GM19239 (cell line): ENCODE measurements around the gene GNAQ.

Experiments
- DNase-seq: peaks from one replicate; pipeline ENCODE4 v3.0.0; 2011; ENCODE audit warnings: low spot score; ENCODE audit not compliant: insufficient read length
- FAIRE-seq: peaks from 2 replicates; lab custom pipeline; 2011; peaks lifted over from hg19 to GRCh38; lab: Jason Lieb, UNC

GNAQ gene

DNA sequence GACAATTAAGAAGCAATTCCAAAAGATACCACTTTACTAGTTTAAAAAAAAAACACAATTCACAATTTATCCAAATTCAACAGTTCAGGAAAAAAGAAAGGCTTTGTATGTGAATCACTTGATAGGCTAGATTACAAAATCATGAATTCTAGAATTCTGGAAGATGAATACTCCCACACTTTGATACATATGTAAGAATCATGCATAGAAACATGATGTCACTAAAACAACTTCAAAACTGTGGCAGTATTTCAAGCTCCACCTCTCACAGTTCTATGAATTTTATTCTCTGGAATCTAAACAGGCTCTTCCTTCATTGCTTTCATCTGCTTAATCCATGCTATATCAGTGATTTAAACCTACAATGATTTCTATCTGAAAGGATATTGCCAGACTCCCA is 51.0 kb downstream of the GNAQ start:
- DNase-seq = no peak
- no peak for FAIRE-seq

GRCh38 chr9:77978086-77978781 is 53.4 kb downstream of the GNAQ start:
- DNase-seq (no peak), FAIRE-seq (no peak)

GRCh38 chr9:77977210-77977611 is 54.4 kb downstream of the GNAQ start:
- no peak for FAIRE-seq

GRCh38 chr9:77975806-77976205 is 55.8 kb downstream of the GNAQ start:
- FAIRE-seq = no peak
- DNase-seq = no peak

More at GRCh38 chr9:77977210-77977611, 54.4 kb downstream of the GNAQ start:
- no peak for DNase-seq

DNA sequence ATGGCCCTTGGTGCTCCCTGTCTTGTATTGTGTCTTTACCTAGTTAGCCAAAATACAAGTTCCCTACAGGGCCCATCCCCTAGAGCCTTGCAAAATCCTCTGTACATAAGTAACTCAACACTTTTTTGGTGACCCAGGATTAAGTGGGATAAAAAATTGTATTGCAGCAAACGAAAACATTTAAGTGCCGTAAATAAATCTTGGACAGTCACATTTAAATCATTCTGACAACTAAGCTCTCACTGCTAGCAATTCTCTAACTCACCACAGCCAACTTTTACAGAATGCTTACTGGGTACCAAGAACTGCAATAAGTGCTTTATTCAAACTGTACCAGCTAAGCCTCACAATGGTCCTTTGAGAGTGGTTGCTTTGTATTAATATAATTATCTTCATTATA is 56.6 kb downstream of the GNAQ start:
- no peak for FAIRE-seq
- DNase-seq = no peak

DNA sequence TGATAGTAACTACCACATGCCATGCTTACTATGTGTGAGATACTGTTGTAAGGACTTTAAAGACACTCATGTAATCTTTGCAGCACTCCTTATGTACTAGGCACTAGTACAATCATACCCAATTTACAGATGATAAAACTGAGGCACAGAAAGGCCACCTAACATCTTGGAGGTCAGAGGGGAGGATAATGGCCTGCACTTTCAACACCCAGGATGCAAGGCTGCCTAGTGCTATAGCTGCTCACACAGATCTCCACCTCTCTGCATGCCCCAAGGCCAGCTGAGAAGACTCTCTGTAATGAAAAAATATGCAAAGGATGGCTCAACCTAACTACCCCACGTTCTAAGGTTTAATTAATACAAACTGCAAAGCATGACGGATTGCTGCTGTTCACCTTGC is 57.2 kb downstream of the GNAQ start:
- no peak for FAIRE-seq
- DNase-seq = no peak

DNA sequence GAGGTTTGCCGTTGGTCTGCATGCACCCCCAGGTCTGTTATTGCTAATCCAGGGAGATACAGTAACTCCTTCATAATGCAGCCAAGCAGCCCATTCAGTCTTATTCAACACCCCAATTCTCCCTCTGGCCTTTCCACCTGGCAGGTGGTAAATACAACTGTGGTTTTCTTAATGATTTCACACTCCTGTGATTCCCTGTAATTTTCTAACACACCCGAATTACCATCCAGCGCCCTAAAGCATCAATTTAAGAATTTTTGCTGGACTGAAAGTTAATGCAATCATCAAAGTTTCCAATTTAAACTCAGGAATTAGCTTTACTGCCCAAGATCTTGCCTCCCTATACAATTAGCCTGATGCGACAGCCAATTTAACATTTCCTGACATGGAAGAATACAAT is 62.5 kb downstream of the GNAQ start:
- FAIRE-seq (no peak), DNase-seq (no peak)

- FAIRE-seq (no peak), DNase-seq (no peak)
These were observed 63.1 kb downstream of the GNAQ start for GRCh38 chr9:77968506-77968905.

DNA sequence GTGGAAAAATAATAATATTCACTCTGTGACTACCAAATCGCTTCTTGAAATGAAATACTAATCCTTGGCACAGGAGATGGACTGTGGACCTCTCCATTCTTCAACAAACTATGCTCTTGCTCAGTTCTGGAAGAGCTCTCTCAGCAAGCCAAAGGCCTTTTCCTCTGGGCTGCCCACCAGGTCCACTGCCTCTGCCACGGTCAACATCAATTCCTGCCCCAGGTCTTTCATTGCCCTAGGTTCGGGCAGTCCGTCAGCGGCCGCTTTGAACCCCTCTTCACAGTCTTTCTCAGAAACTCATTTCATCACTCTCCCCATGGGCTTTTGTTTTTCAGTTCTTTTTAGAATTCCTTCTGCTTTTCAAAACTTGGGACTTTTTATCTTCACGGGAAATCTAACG is 64.9 kb downstream of the GNAQ start:
- no peak for FAIRE-seq

GRCh38 chr9:77965445-77966123 is 66.0 kb downstream of the GNAQ start:
- no peak for DNase-seq
- no peak for FAIRE-seq

More for the DNA sequence above, 64.9 kb downstream of the GNAQ start:
- DNase-seq = no peak

GRCh38 chr9:77964258-77964657 is 67.4 kb downstream of the GNAQ start:
- no peak for FAIRE-seq
- DNase-seq = no peak

- FAIRE-seq (no peak), DNase-seq (no peak)
These were observed 70.1 kb downstream of the GNAQ start for GRCh38 chr9:77961541-77961940.

DNA sequence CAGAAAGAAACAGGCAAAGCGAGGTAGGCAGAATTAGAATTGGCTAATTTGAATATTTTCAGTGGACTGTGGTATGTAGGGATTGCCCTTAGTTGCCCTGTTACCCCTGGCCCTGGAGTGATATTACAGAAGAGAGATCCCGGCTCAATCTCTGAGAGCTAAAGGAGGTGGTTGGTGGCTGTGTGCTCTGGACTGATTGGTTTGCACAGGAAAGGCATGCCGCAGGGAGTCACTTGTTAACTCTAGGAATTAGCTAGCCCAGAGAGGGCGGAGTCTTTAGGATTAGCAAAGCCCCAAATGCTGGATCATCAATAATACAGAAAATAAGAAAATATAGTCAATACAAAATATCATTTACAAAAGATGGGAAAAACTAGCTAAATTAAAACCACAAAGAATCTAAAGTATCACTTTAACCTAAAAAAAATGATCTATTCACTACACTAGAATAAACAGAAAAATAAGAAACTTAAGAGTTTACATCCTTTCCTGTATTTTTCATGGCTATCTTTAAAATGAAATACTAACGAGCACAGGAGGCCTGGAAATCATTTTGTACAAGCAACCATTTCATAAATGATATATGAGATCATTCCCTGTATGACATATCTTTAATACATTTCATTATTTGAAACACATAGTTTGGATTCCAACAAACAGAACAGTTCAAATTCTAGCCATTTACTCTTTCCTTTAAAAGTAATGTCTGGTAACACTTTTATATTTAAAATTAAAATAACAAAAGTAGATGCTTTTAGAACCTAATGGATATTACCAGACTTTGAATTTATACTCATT is 71.1 kb downstream of the GNAQ start:
- DNase-seq = no peak
- no peak for FAIRE-seq

DNA sequence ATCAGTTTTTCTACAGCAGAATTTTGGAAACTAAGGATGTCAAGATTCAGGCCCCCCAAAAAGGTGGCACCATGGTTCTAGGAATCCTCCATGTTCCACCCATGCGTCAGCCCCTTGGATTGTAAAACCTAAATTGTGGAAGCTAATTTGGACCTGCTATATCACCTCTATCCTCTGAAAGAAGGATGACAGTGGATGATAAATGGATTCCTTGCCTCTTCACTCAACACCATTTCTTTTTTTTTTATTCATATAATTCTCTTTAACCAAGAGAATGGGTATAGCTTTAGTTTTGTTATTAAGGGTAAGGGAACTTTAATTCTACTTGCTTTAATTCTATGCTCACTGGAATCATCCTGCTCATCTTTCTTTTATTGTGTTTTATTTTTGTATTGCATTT is 71.8 kb downstream of the GNAQ start:
- DNase-seq = no peak
- FAIRE-seq = no peak

DNA sequence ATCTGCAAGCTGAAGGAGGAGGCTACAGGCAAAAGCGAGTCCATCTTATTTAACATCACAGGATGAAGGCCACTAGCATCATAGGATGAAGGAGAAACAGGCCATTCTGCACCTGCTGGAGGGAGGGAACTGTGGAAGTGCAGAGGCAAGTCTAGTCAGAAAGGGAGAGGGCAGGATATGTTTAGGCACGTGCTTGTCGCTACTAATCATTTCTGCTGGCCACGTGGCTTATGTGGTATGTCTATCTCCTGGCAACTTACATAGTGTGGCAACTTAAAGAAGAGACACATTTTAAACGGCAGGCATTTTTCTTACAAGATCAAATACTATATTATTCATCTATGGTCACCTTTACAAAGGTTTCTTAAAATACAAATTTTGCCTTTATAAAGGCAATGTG is 74.0 kb downstream of the GNAQ start:
- no peak for FAIRE-seq

DNA sequence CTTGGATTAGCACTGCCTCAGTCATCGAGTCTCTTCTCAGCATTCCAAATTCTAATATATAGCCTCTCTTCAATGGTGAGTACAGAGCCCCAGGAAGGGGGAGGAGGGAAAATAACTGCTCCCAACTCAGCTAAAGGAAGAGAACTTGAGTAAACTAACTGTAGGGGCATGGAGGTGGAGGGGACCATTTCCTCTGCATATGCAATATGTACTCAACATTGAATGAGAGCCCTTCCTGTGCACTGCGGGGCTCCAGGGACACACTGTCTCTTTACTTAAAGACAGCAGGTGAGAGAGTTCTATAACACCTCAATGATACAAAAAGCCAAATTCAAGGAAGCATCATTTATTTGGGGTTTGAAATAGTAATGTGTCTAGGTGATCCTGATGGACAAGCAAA is 75.1 kb downstream of the GNAQ start:
- DNase-seq = no peak
- no peak for FAIRE-seq

More for the DNA sequence above, 74.0 kb downstream of the GNAQ start:
- DNase-seq = no peak

DNA sequence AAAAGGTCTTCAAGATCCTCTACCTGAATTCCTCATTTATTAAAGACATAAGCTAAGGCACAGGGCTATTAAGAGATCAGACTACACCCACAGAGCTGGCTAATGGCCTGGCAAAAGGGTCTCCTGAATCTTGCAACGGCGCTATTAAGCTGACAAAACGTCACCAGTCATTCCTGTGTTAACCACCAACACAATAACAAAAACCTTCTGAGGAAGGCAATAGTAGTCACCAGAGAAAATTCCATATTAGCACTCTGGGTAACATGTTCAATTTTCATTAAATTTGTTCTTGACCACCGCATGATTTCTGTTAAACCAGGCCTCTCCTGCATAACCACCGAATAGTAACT is 77.0 kb downstream of the GNAQ start:
- DNase-seq (no peak), FAIRE-seq (no peak)

DNA sequence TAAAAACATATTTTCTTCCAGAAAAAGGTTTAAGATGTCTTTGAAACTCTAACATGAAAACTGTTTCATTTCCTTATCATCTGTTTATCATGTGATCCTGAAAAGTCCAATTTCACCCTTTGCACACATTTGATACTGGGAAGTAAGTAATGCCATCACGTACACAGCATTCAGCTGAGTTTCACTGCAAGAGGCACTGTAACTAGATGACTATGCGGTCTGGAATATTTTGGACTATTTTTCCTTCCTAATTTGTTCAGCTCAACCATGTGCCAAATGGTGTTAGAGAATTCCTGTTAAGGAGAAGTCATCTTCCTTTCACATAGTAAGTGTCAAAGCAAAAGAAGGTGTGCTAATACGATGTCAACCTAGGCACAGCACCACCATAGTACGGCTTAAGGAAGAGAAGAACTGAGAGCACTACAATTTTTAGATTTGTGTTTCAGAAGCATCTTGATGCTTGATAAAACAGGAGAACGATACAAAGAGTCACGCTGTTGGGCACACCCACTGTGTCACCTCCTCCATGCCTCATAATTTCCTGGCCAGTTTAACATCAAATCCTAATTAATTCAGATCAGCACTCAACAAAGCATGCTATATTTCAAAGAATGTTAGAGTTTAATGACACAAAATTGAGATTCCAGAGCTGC is 77.5 kb downstream of the GNAQ start:
- no peak for FAIRE-seq
- no peak for DNase-seq

- no peak for DNase-seq
- no peak for FAIRE-seq
These were observed 78.0 kb downstream of the GNAQ start for GRCh38 chr9:77953590-77953989.

- FAIRE-seq = no peak
- no peak for DNase-seq
These were observed 78.8 kb downstream of the GNAQ start for GRCh38 chr9:77952635-77953328.
